ENCODE data around the gene BAZ2A. TPM values are rescaled to one million over a fixed set of nuclear protein-coding genes. Genes with fewer than 3 reads are reported as not detected.
A peak's percentile ranks its signal among the peaks of the same experiment; 100 is the strongest.

The BAZ2A gene
- polyA plus RNA-seq, 1 of the 3 experiments (the other 2 are of a cell fraction): 32.4 TPM

DNA sequence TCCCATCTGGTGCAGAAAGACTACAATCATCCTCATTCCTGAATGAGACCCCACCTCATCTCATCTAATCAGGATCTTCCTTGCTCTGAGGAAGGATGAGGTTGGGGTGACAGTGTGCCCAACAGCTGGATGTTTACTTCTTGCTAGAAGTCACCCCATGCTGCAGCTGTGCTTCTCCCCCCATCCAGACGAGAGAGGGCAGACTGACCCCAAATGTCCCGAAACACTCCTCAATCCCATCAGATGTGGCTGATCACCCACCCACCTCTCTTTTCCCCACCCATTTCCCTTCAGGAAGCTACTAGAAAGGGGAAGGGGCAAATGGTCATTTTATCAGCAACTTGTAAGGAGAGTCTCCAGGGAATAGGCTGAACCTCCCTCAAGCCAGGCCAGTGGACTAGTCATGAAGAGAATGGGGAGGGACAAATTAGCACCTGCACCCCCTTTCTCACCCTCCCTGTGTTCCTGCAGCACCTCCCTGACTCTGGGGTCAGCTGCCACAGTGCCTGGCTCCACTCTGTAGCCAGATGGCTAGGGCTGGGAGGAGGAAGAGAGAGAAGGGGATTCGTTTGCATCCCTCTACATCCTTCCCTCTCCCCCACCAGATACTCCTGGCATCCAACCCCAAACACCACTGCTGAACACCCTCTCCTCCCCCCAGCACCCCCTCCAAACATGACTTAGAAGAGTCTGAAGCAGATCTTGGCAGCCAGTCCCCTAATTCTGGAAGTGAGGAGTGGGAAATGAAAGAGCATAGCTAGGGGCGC lies 2.8 kb upstream of the BAZ2A start:
- H4K20me1 ChIP-seq (ENCODE audit: insufficient read depth): peaks cover 42% of the 10 kb centered on the region

More for the DNA sequence above, 2.8 kb upstream of the BAZ2A start:
- ChIA-PET POLR2A (interaction anchor here (0.6 kb wide), 1 partner anchor 9 kb away, joined by 3 read pairs; no protein-coding TSS in a partner anchor), CTCF (interaction anchor here (0.6 to 1.3 kb wide), 4 partner anchors 15 to 131 kb away, joined by 3 to 5 read pairs (median 3); no protein-coding TSS in a partner anchor)
- H3K9ac ChIP-seq: no peak overlapping the region
- H2AFZ ChIP-seq (ENCODE audit: low read depth): no peak overlapping the region
- peaks cover 69% of the 10 kb centered on the region for H3K79me2 ChIP-seq (ENCODE audit: insufficient read depth)
- H3K27me3 ChIP-seq (ENCODE audit: insufficient read depth): no peaks in the 10 kb centered on the region
- H3K4me3 ChIP-seq (ENCODE audit: low read depth in 2 of 2, low read length in 1 of 2): peak overlapping the region; percentile 26 to 90
- H3K27ac ChIP-seq (ENCODE audit: low read depth in 2 of 2, low read length in 1 of 2): peak overlapping the region in 1 of 2 experiments; percentile 25; a peak in 1 of 4 replicates
- peaks cover 5 to 7% of the 10 kb centered on the region in 2 experiments for H3K36me3 ChIP-seq (replicated peaks in 1 of 2; ENCODE audit: control insufficient read depth in 1 of 2, insufficient read depth in 2 of 2, low read length in 1 of 2)
- no peaks in the 10 kb centered on the region for H3K9me2 ChIP-seq
- DNase-seq: peak; percentile 23
- H3K4me2 ChIP-seq: peak overlapping the region; percentile 98
- WGBS (ENCODE audit: low lambda C conversion rate): 77% methylated on average over 4 of the region's 4 CpGs
- peaks cover 39% of the 10 kb centered on the region for H3F3A ChIP-seq (replicated peaks; ENCODE audit: insufficient read depth)
- no peaks in the 10 kb centered on the region for H3K9me3 ChIP-seq
- H3K4me1 ChIP-seq (ENCODE audit: control insufficient read depth in 1 of 2, insufficient read depth in 2 of 2, low read depth in 1 of 2, low read length in 1 of 2): peaks cover 27 to 57% of the 10 kb centered on the region in 2 experiments
- no peak for TF ChIP-seq FOSL2 (IDR thresholded peaks at IDR 0.05; ENCODE audit: borderline replicate concordance, low read depth)
- TF ChIP-seq TAF1 (IDR thresholded peaks at IDR 0.05; ENCODE audit: borderline replicate concordance, low read depth, low read length): no peak
- no peak for TF ChIP-seq NFIC (IDR thresholded peaks at IDR 0.05; ENCODE audit: borderline replicate concordance)
- TF ChIP-seq FOXM1 (IDR thresholded peaks at IDR 0.05; ENCODE audit: low read depth): no peak
- no peak for TF ChIP-seq YY1 (IDR thresholded peaks at IDR 0.05; ENCODE audit: low read depth)
- TF ChIP-seq, protein P1, sequence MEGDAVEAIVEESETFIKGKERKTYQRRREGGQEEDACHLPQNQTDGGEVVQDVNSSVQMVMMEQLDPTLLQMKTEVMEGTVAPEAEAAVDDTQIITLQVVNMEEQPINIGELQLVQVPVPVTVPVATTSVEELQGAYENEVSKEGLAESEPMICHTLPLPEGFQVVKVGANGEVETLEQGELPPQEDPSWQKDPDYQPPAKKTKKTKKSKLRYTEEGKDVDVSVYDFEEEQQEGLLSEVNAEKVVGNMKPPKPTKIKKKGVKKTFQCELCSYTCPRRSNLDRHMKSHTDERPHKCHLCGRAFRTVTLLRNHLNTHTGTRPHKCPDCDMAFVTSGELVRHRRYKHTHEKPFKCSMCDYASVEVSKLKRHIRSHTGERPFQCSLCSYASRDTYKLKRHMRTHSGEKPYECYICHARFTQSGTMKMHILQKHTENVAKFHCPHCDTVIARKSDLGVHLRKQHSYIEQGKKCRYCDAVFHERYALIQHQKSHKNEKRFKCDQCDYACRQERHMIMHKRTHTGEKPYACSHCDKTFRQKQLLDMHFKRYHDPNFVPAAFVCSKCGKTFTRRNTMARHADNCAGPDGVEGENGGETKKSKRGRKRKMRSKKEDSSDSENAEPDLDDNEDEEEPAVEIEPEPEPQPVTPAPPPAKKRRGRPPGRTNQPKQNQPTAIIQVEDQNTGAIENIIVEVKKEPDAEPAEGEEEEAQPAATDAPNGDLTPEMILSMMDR (IDR thresholded peaks at IDR 0.05): no peak
- TF ChIP-seq POLR2AphosphoS5 (IDR thresholded peaks at IDR 0.05; ENCODE audit: low read depth, low read length): no peak
- TF ChIP-seq MXI1 (IDR thresholded peaks at IDR 0.05; ENCODE audit: low read depth, low read length): no peak
- TF ChIP-seq TCF12 (IDR thresholded peaks at IDR 0.05): no peak
- TF ChIP-seq, protein P2, sequence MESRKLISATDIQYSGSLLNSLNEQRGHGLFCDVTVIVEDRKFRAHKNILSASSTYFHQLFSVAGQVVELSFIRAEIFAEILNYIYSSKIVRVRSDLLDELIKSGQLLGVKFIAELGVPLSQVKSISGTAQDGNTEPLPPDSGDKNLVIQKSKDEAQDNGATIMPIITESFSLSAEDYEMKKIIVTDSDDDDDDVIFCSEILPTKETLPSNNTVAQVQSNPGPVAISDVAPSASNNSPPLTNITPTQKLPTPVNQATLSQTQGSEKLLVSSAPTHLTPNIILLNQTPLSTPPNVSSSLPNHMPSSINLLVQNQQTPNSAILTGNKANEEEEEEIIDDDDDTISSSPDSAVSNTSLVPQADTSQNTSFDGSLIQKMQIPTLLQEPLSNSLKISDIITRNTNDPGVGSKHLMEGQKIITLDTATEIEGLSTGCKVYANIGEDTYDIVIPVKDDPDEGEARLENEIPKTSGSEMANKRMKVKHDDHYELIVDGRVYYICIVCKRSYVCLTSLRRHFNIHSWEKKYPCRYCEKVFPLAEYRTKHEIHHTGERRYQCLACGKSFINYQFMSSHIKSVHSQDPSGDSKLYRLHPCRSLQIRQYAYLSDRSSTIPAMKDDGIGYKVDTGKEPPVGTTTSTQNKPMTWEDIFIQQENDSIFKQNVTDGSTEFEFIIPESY (IDR thresholded peaks at IDR 0.05; ENCODE audit: borderline replicate concordance, low read depth): no peak
- TF ChIP-seq CHD2 (IDR thresholded peaks at IDR 0.05; ENCODE audit: low read length, partially characterized antibody): no peak
- no peak for TF ChIP-seq RCOR1 (IDR thresholded peaks at IDR 0.05; ENCODE audit: low read length)
- no peak for TF ChIP-seq SIN3A (IDR thresholded peaks at IDR 0.05; ENCODE audit: borderline replicate concordance, low read depth, low read length)
- no peak for TF ChIP-seq NRF1 (IDR thresholded peaks at IDR 0.05; ENCODE audit: low read depth, low read length)
